BLaER1 treated with 17β-estradiol and CSF1 and Interleukin-3, amounts not matched to agents 10 nM and 100 nM (cell line): ENCODE data around the gene RAB27B.

ENCODE experiments used
- H3K27ac ChIP-seq, 11 experiments: shearing (Covaris generic); formaldehyde crosslinking; 2 replicates each; pipeline ENCODE4 v1.8.1; 2022
- H3K27me3 ChIP-seq, 11 experiments: shearing (Covaris generic); formaldehyde crosslinking; 2 replicates each; pipeline ENCODE4 v1.8.1; 2022
- H3K36me3 ChIP-seq, 11 experiments: shearing (Covaris generic); formaldehyde crosslinking; 2 replicates each; pipeline ENCODE4 v1.8.1; 2022
- H3K4me1 ChIP-seq, 10 experiments: shearing (Covaris generic); formaldehyde crosslinking; 2 replicates each; pipeline ENCODE4 v1.8.1; 2022
- H3K4me2 ChIP-seq, 11 experiments: shearing (Covaris generic); formaldehyde crosslinking; 2 replicates each; pipeline ENCODE4 v1.8.1; 2022
- H3K4me3 ChIP-seq, 10 experiments: shearing (Covaris generic); formaldehyde crosslinking; 2 replicates each; pipeline ENCODE4 v1.8.1; 2022
- H3K9ac ChIP-seq, 11 experiments: shearing (Covaris generic); formaldehyde crosslinking; 2 replicates each; pipeline ENCODE4 v1.8.1; 2022
- H3K9me3 ChIP-seq, 11 experiments: shearing (Covaris generic); formaldehyde crosslinking; replicated peaks in 1 of 11; 2 replicates each; pipeline ENCODE4 v1.8.1; 2022
- H4K20me1 ChIP-seq, 11 experiments: shearing (Covaris generic); formaldehyde crosslinking; 2 replicates each; pipeline ENCODE4 v1.8.1; 2022
- Cebpa-rat ChIP-seq, 11 experiments: shearing (Covaris generic); IDR thresholded peaks; 2 replicates each; pipeline ENCODE4 v1.8.1; 2022

The RAB27B gene

GRCh38 chr18:54825601-54826344 is 2.5 kb upstream of the RAB27B start:
- H3K4me1 ChIP-seq: peaks cover 0 to 9% (median 0%) of the 10 kb centered on the region in 10 experiments; a peak in 5 of 20 replicates
- no peak overlapping the region for H3K27ac ChIP-seq
- H3K4me2 ChIP-seq: no peak overlapping the region
- TF ChIP-seq Cebpa-rat (IDR thresholded peaks at IDR 0.05): no peak
- H3K4me3 ChIP-seq: no peak overlapping the region
- no peaks in the 10 kb centered on the region for H3K27me3 ChIP-seq
- peaks cover 0 to 13% (median 8%) of the 10 kb centered on the region in 11 experiments; a peak in 10 of 22 replicates for H3K9me3 ChIP-seq
- no peaks in the 10 kb centered on the region for H3K36me3 ChIP-seq
- no peaks in the 10 kb centered on the region for H4K20me1 ChIP-seq
- H3K9ac ChIP-seq: no peak overlapping the region

- H3K27me3 ChIP-seq: no peaks in the 10 kb centered on the region
- no peak for TF ChIP-seq Cebpa-rat (IDR thresholded peaks at IDR 0.05)
- no peak overlapping the region for H3K9ac ChIP-seq
- no peak overlapping the region for H3K4me3 ChIP-seq
- no peaks in the 10 kb centered on the region for H4K20me1 ChIP-seq
- H3K27ac ChIP-seq: no peak overlapping the region
- H3K4me2 ChIP-seq: no peak overlapping the region
- no peaks in the 10 kb centered on the region for H3K36me3 ChIP-seq
- no peaks in the 10 kb centered on the region for H3K4me1 ChIP-seq
- peaks cover 21 to 37% (median 30%) of the 10 kb centered on the region in 11 experiments for H3K9me3 ChIP-seq
Observed at GRCh38 chr18:54828986-54829385, 709 bp downstream of the RAB27B start.

- H3K4me1 ChIP-seq: no peaks in the 10 kb centered on the region
- H3K27me3 ChIP-seq: no peaks in the 10 kb centered on the region
- no peak overlapping the region for H3K4me3 ChIP-seq
- peaks cover 21 to 37% (median 30%) of the 10 kb centered on the region in 11 experiments for H3K9me3 ChIP-seq
- H3K4me2 ChIP-seq: no peak overlapping the region
- no peaks in the 10 kb centered on the region for H4K20me1 ChIP-seq
- H3K9ac ChIP-seq: no peak overlapping the region
- H3K27ac ChIP-seq: no peak overlapping the region
- H3K36me3 ChIP-seq: no peaks in the 10 kb centered on the region
- TF ChIP-seq Cebpa-rat (IDR thresholded peaks at IDR 0.05): no peak
Observed at GRCh38 chr18:54829856-54830255, 1.6 kb downstream of the RAB27B start.

- Histone ChIP-seq H3K9me3 (peaks cover 21 to 37% (median 30%) of the 10 kb centered on the region in 11 experiments), H3K4me1 (no peaks in the 10 kb centered on the region), H3K27ac (no peak overlapping the region), H4K20me1 (no peaks in the 10 kb centered on the region), H3K9ac (no peak overlapping the region), H3K36me3 (no peaks in the 10 kb centered on the region), H3K4me3 (no peak overlapping the region), H3K27me3 (peaks cover 0 to 2% (median 0%) of the 10 kb centered on the region in 11 experiments; a peak in 1 of 22 replicates), H3K4me2 (no peak overlapping the region)
- TF ChIP-seq Cebpa-rat (IDR thresholded peaks at IDR 0.05): no peak
Observed at GRCh38 chr18:54830260-54830659, 2.0 kb downstream of the RAB27B start.

GRCh38 chr18:54830866-54831265 is 2.6 kb downstream of the RAB27B start:
- H3K4me2 ChIP-seq: no peak overlapping the region
- no peak for TF ChIP-seq Cebpa-rat (IDR thresholded peaks at IDR 0.05)

GRCh38 chr18:54835944-54836343 is 7.7 kb downstream of the RAB27B start:
- Histone ChIP-seq H3K9ac (no peak overlapping the region), H3K4me2 (peak overlapping the region in 10 of 11 experiments; percentile 4 to 48 (median 20); a peak in 17 of 22 replicates), H3K27me3 (peaks cover 0 to 27% (median 0%) of the 10 kb centered on the region in 11 experiments; a peak in 3 of 22 replicates), H3K36me3 (no peaks in the 10 kb centered on the region), H3K9me3 (peaks cover 15 to 25% (median 22%) of the 10 kb centered on the region in 11 experiments), H3K27ac (no peak overlapping the region), H4K20me1 (no peaks in the 10 kb centered on the region), H3K4me1 (peaks cover 6 to 8% (median 7%) of the 10 kb centered on the region in 10 experiments; a peak in 14 of 20 replicates), H3K4me3 (no peak overlapping the region)
- no peak for TF ChIP-seq Cebpa-rat (IDR thresholded peaks at IDR 0.05)

More at GRCh38 chr18:54830866-54831265, 2.6 kb downstream of the RAB27B start:
- Histone ChIP-seq H3K4me3 (no peak overlapping the region), H3K9ac (no peak overlapping the region), H3K4me1 (peaks cover under 1 to 3% (median 2%) of the 10 kb centered on the region in 10 experiments; a peak in 13 of 20 replicates), H3K9me3 (peaks cover 21 to 37% (median 30%) of the 10 kb centered on the region in 11 experiments), H4K20me1 (no peaks in the 10 kb centered on the region), H3K27ac (no peak overlapping the region), H3K36me3 (no peaks in the 10 kb centered on the region), H3K27me3 (peaks cover 0 to 8% (median 0%) of the 10 kb centered on the region in 11 experiments; a peak in 3 of 22 replicates)

GRCh38 chr18:54843314-54843713 is 15.0 kb downstream of the RAB27B start:
- Histone ChIP-seq H3K27ac (no peak overlapping the region), H3K9ac (no peak overlapping the region), H3K36me3 (no peaks in the 10 kb centered on the region), H3K4me1 (no peaks in the 10 kb centered on the region), H3K4me3 (no peak overlapping the region), H3K27me3 (0 out of 22 replicates have a peak, but pooled peaks cover 0 to 4% (median 0%) of the 10 kb centered on the region in 11 experiments), H3K9me3 (0 out of 22 replicates have a peak, but pooled peaks cover 0 to 3% (median 0%) of the 10 kb centered on the region in 11 experiments), H4K20me1 (no peaks in the 10 kb centered on the region), H3K4me2 (no peak overlapping the region)
- TF ChIP-seq Cebpa-rat (IDR thresholded peaks at IDR 0.05): no peak

GRCh38 chr18:54845787-54846186 is 17.5 kb downstream of the RAB27B start:
- H3K4me1 ChIP-seq: peaks cover 0 to 8% (median 0%) of the 10 kb centered on the region in 10 experiments; a peak in 1 of 20 replicates
- H4K20me1 ChIP-seq: no peaks in the 10 kb centered on the region
- H3K4me2 ChIP-seq: no peak overlapping the region
- no peak for TF ChIP-seq Cebpa-rat (IDR thresholded peaks at IDR 0.05)
- no peak overlapping the region for H3K4me3 ChIP-seq
- H3K9me3 ChIP-seq: 0 out of 22 replicates have a peak, but pooled peaks cover 0 to 3% (median 0%) of the 10 kb centered on the region in 11 experiments
- H3K27me3 ChIP-seq: no peaks in the 10 kb centered on the region
- H3K9ac ChIP-seq: no peak overlapping the region
- H3K36me3 ChIP-seq: no peaks in the 10 kb centered on the region
- H3K27ac ChIP-seq: no peak overlapping the region

- Histone ChIP-seq H3K9ac (no peak overlapping the region), H4K20me1 (no peaks in the 10 kb centered on the region), H3K4me1 (peaks cover 12 to 28% (median 14%) of the 10 kb centered on the region in 10 experiments), H3K9me3 (0 out of 22 replicates have a peak, but pooled peaks cover 0 to 3% (median 0%) of the 10 kb centered on the region in 11 experiments), H3K36me3 (no peaks in the 10 kb centered on the region), H3K27me3 (no peaks in the 10 kb centered on the region), H3K27ac (no peak overlapping the region), H3K4me3 (no peak overlapping the region), H3K4me2 (no peak overlapping the region)
- TF ChIP-seq Cebpa-rat (IDR thresholded peaks at IDR 0.05): no peak
Observed at GRCh38 chr18:54848121-54848520, 19.8 kb downstream of the RAB27B start.
